RWPE2 (cell line): Measurements from ENCODE around the gene EFCAB12.
"Not testable (repeated sequence)": the region's sequence is repeated elsewhere in the genome, so short reads cannot be mapped to it uniquely, and the experiment has no call there.

Source experiments
- ATAC-seq: fragments of 200-7000 bp; cut with Tn5 transposase; 3 replicates; pipeline ENCODE4 v1.9.1; 2021; ENCODE audit warnings: low read depth
- DNase-seq: peaks from one replicate; pipeline ENCODE4 v3.0.0-alpha.2; 2020; ENCODE audit warnings: low spot score
- H3K27ac ChIP-seq: fragments of 450-650 bp; 2 replicates; pipeline ENCODE4 v1.5.1; 2017; ENCODE audit warnings: mild to moderate bottlenecking; ENCODE audit not compliant: poor library complexity, severe bottlenecking
- H3K27me3 ChIP-seq: fragments of 250-450 bp; sonication (Bioruptor Pico); 2 replicates; pipeline ENCODE4 v1.5.1; 2021; ENCODE audit warnings: mild to moderate bottlenecking, moderate library complexity; ENCODE audit not compliant: insufficient read depth, poor library complexity, severe bottlenecking
- H3K36me3 ChIP-seq: fragments of 250-450 bp; sonication (Bioruptor Pico); 2 replicates; pipeline ENCODE4 v1.5.1; 2020; ENCODE audit warnings: low read depth, mild to moderate bottlenecking, moderate library complexity
- H3K4me1 ChIP-seq: fragments of 250-450 bp; sonication (Bioruptor Pico); 2 replicates; pipeline ENCODE4 v1.5.1; 2021; ENCODE audit warnings: mild to moderate bottlenecking, moderate library complexity; ENCODE audit not compliant: insufficient read depth, poor library complexity, severe bottlenecking
- H3K4me3 ChIP-seq: fragments of 250-450 bp; sonication (Bioruptor Pico); 2 replicates; pipeline ENCODE4 v1.5.1; 2021; ENCODE audit warnings: mild to moderate bottlenecking, moderate library complexity; ENCODE audit not compliant: severe bottlenecking
- H3K9me3 ChIP-seq: fragments of 250-450 bp; sonication (Bioruptor Pico); 2 replicates; pipeline ENCODE4 v1.5.1; 2021; ENCODE audit warnings: mild to moderate bottlenecking, moderate library complexity; ENCODE audit not compliant: severe bottlenecking
- CTCF ChIP-seq: fragments of 450-650 bp; IDR thresholded peaks from one replicate; pipeline ENCODE4 v1.5.1; 2017; ENCODE audit warnings: mild to moderate bottlenecking, moderate library complexity; ENCODE audit not compliant: poor library complexity, severe bottlenecking

Gene EFCAB12

GRCh38 chr3:129366312-129366831 lies 62.1 kb downstream of the EFCAB12 start:
- DNase-seq = no peak
- no peaks in the 10 kb centered on the region for H3K9me3 ChIP-seq
- ATAC-seq = no peak

GRCh38 chr3:129365296-129366136 lies 62.9 kb downstream of the EFCAB12 start:
- DNase-seq (no peak), ATAC-seq (no peak)

More at GRCh38 chr3:129366312-129366831, 62.1 kb downstream of the EFCAB12 start:
- H3K36me3 ChIP-seq = no peaks in the 10 kb centered on the region
- TF ChIP-seq CTCF = no peak
- no peak overlapping the region for H3K4me3 ChIP-seq
- H3K4me1 ChIP-seq = no peaks in the 10 kb centered on the region
- no peaks in the 10 kb centered on the region for H3K27me3 ChIP-seq
- H3K27ac ChIP-seq = no peak overlapping the region

GRCh38 chr3:129364811-129365210 lies 63.6 kb downstream of the EFCAB12 start:
- not testable (repeated sequence) for H3K4me1 ChIP-seq, ATAC-seq, H3K27ac ChIP-seq, H3K36me3 ChIP-seq, H3K9me3 ChIP-seq, H3K27me3 ChIP-seq, H3K4me3 ChIP-seq, DNase-seq

More at GRCh38 chr3:129365296-129366136, 62.9 kb downstream of the EFCAB12 start:
- H3K4me1 ChIP-seq = no peaks in the 10 kb centered on the region
- H3K27me3 ChIP-seq = no peaks in the 10 kb centered on the region
- H3K9me3 ChIP-seq = no peaks in the 10 kb centered on the region
- TF ChIP-seq CTCF = no peak
- no peak overlapping the region for H3K27ac ChIP-seq
- no peak overlapping the region for H3K4me3 ChIP-seq
- H3K36me3 ChIP-seq = no peaks in the 10 kb centered on the region

- DNase-seq, H3K36me3 ChIP-seq, H3K4me1 ChIP-seq, H3K9me3 ChIP-seq, H3K4me3 ChIP-seq, H3K27ac ChIP-seq, ATAC-seq, H3K27me3 ChIP-seq: not testable (repeated sequence)
These were observed 65.1 kb downstream of the EFCAB12 start for GRCh38 chr3:129363356-129363755.

GRCh38 chr3:129360705-129361460 lies 67.6 kb downstream of the EFCAB12 start:
- H3K9me3 ChIP-seq = no peaks in the 10 kb centered on the region
- no peaks in the 10 kb centered on the region for H3K27me3 ChIP-seq
- DNase-seq = no peak
- H3K4me3 ChIP-seq = no peak overlapping the region
- TF ChIP-seq CTCF = no peak
- H3K4me1 ChIP-seq = no peaks in the 10 kb centered on the region
- no peaks in the 10 kb centered on the region for H3K36me3 ChIP-seq
- H3K27ac ChIP-seq = no peak overlapping the region
- no peak for ATAC-seq
